GM10248 (cell line): ENCODE measurements around the gene MPP4.
"Not testable (repeated sequence)": the region's sequence is repeated elsewhere in the genome, so short reads cannot be mapped to it uniquely, and the experiment has no call there.

Source experiments
- CTCF ChIA-PET: fragments of 300-600 bp; sonication (Branson Sonifier 250); formaldehyde crosslinking; extraction: SDS; loops from one replicate; lab custom pipeline; 2021; ENCODE audit warnings: antibody characterized with exemption; lab: Yijun Ruan, JAX
- POLR2A ChIA-PET: fragments of 350-650 bp; sonication (Branson Sonifier 250); formaldehyde crosslinking; extraction: SDS; loops from one replicate; lab custom pipeline; 2020; ENCODE audit warnings: antibody characterized with exemption; lab: Yijun Ruan, JAX
- DNase-seq: peaks from one replicate; pipeline ENCODE4 v3.0.0; 2012; ENCODE audit errors: extremely low spot score
- CTCF ChIP-seq: IDR thresholded peaks from 2 replicates; pipeline ENCODE4 v1.5.1; 2012; ENCODE audit warnings: mild to moderate bottlenecking, low read depth; ENCODE audit errors: extremely low read depth, missing control alignments, control extremely low read depth

Gene MPP4

GRCh38 chr2:201678401-201678800, 20.0 kb downstream of the MPP4 start:
- TF ChIP-seq CTCF, result no peak
- ChIA-PET CTCF (interaction anchor here (2.6 kb wide), 1 partner anchor 15 kb away, joined by 8 read pairs; no protein-coding TSS in a partner anchor), POLR2A (no interaction called here)
- DNase-seq, result no peak

GRCh38 chr2:201675454-201675853, 23.0 kb downstream of the MPP4 start:
- ChIA-PET CTCF (no interaction called here), POLR2A (no interaction called here)
- TF ChIP-seq CTCF, result no peak
- DNase-seq, result no peak

DNA sequence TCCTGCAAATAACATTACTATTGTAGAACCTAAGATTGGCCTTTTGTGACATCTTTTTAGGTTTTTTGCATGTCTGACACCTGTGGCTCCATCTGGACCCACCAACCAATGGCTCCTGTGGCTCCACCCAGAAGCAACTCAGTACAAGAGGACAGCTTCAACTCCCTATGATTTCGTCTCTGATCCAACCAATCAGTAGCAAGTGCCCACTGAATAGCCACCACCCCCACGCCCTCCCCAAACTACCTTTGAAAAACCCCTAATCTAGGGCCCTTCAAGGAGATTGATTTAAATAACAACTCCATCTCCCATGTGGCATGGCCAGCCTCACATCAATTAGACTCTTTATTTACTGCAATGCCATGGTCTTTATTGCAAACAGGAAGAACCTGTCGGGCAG, 23.6 kb downstream of the MPP4 start:
- CTCF ChIA-PET, result interaction anchor here (0.9 to 2.2 kb wide), 2 partner anchors 11 to 106 kb away, joined by 3 to 6 read pairs; partner anchors contain the start of gene ALS2
- TF ChIP-seq CTCF, result no peak
- POLR2A ChIA-PET, result no interaction called here
- DNase-seq, result no peak

- ChIA-PET CTCF (interaction anchor here (0.9 to 2.2 kb wide), 2 partner anchors 10 to 107 kb away, joined by 3 to 6 read pairs; partner anchors contain the start of gene ALS2), POLR2A (no interaction called here)
- TF ChIP-seq CTCF, result no peak
- DNase-seq, result no peak
Measured at GRCh38 chr2:201674298-201674697, 24.1 kb downstream of the MPP4 start.

DNA sequence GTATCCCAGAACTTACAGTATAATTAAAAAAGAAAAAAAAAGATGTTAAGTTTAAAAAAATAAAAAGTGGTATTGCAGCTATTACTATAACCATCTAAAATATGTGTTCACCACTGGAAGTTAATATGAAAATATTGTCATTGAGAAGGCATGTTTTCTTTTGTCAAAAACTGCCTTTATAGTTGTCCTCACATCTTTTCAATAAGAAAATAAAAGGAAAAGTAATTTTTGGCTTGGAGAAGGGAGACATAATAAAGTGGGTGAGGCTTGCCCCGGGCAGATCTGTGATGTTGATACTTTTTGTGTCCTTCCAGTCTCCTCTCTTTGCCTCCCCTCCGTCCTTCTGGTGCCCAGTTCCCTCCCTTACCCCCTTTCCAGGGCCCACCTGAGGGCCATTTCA, 24.9 kb downstream of the MPP4 start:
- ChIA-PET CTCF (interaction anchor here (1.0 to 2.2 kb wide), 2 partner anchors 12 to 107 kb away, joined by 3 to 6 read pairs; partner anchors contain the start of gene ALS2), POLR2A (no interaction called here)

GRCh38 chr2:201671205-201671604, 27.2 kb downstream of the MPP4 start:
- CTCF ChIA-PET, POLR2A ChIA-PET, DNase-seq: not testable (repeated sequence)

More for the DNA sequence above, 24.9 kb downstream of the MPP4 start:
- DNase-seq, result no peak
- no peak for TF ChIP-seq CTCF

DNA sequence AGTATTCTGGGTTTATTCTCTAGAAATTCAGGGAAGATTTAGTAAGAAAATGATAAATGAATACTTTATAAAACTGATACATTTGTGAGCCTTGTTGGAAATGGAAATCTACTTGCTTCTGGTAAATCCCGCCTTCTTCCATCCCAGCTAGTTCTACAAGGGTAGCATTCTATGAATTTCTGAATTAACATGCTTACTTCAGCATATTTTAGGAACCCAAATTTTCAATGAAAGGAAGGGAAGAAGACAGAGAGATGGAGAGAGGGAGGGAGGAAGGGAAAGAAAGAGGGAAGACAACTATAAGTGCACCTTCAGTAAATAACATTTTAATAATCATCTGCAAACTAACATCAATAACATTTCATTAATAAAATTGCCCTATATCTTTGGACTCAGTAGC, 28.6 kb downstream of the MPP4 start:
- ChIA-PET POLR2A (no interaction called here), CTCF (interaction anchor here (1.0 kb wide), 1 partner anchor 26 kb away, joined by 3 read pairs; the partner anchor contains the start of gene TMEM237)
- TF ChIP-seq CTCF, result no peak
- DNase-seq, result no peak
